ENCODE data around the gene MAP3K9.
A peak's percentile ranks its signal among the peaks of the same experiment; 100 is the strongest.

Gene MAP3K9

GRCh38 chr14:70821584-70822529, 12.5 kb upstream of the MAP3K9 start:
- peak in 1 of 2 donors; percentile 21 for DNase-seq (ENCODE audit: low read depth in 2 of 2)

GRCh38 chr14:70816525-70816924, 7.2 kb upstream of the MAP3K9 start:
- DNase-seq (ENCODE audit: low read depth in 2 of 2): no peak

GRCh38 chr14:70814466-70814865, 5.2 kb upstream of the MAP3K9 start:
- no peak for DNase-seq (ENCODE audit: low read depth in 2 of 2)

DNA sequence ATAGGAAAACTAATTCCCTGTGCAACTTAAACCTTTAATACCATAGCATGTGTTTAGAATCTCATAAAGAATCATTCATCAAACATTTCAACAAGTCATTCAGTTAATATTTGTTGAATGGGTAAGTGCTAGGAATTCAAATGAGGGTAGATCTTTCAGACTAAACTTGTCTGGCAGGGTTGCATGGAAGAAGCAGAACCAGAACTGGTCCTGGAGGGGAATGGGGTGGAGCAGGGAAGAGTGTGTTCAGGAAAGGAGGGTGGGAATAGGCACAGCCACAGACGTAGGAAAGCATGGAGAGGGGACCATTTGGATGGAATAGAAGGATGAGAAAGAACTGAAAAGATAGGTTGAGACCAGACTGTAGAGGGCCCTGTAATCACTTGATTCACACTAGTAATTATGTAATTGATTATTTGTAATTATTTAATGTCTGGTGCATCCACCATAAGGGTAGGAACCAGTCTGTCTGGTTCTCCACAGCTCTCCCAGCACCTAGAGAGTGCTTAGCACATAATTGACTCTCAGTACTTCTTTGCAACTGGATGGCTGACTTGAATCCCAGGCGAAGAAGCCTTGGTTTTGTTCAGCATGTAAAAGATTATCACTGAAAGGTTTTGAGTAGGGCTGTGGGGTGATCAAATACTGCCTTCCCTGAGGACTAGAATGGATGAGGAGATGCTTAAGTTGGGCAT, 3.0 kb upstream of the MAP3K9 start:
- DNase-seq (ENCODE audit: low read depth in 2 of 2): no peak

DNA sequence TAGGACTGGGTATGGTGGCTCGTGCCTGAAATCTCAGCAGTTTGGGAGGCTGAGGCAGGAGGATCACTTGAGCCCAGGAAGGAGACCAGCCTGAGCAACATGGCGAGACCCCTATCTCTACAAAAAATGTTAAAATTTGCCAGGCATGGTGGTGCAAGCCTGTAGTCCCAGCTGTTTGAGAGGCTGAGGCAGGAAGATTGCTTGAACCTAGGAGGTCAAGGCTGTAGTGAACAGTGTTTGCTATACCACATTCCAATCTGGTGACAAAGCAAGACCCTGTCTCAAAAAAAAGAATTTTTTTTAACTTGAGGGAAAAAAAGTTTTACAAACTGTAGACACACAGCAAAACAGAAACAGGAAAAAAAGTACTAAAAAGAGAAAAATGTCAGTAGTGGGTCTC, 2.3 kb upstream of the MAP3K9 start:
- DNase-seq (ENCODE audit: low read depth in 2 of 2): no peak

DNA sequence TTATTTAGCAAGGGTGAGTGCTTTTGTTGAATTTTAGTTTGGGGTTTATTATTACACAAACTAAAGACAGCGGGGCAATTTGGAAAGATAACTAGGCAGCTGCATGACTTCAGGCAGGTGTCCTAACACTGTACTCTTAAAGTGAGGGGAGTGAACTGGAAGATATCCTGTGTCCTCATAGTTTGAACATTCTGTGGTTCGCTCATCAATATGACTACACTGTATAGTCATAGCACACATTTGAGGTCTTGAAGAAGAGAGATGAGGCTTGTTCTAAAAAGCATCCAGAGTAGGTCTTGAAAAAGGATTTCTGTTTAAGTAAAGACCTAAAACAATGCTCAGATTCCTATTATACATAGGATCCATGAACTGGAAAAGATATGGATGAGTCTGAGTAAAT, 1.7 kb upstream of the MAP3K9 start:
- DNase-seq (ENCODE audit: low read depth in 2 of 2): no peak

DNA sequence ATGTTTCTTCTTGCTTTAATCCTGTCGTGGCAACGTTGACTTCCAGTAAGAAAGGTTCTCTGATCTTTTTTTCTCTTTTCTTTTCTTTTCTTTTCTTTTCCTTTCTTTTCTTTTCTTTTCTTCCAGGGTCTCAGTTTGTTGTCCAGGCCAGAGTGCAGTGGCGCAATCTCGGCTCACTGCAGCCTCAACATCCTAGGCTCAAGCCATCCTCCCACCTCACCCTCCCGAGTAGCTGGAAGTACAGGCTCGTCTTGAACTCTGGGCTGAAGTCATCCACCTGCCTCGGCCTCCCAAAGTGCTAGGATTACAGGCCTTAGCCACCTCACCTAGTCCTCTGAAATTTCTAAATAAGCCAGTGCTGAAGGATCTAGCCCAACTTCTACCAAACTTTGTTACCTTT, 1.3 kb upstream of the MAP3K9 start:
- no peak for DNase-seq (ENCODE audit: low read depth in 2 of 2)

- no peak for DNase-seq (ENCODE audit: low read depth in 2 of 2)
Measured at GRCh38 chr14:70808416-70809224, 693 bp downstream of the MAP3K9 start.

DNA sequence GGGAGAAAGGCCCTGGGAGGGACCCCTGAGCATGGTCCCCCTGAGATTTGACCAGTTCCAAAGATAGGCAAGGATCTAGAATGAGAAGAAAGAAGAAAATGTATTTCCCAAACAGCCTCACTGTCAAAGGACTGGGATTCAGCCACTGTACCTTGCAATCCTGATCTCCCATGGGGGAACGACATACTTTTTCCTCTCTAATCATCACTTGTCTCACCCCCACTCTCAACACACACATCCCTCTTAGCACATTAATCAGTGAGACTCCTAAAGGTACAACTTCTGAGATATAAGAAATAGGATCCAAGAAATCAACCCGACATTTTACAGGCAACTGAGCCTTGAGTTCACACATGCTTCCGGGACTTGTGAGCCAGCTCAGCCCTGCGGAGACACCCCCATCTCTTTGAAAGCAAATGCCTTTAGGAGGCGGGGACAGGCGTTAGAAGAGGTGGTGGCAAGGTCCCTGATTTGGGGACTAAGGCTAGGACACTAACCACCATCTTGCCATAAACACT, 1.4 kb downstream of the MAP3K9 start:
- peak in 1 of 2 donors; percentile 27 for DNase-seq (ENCODE audit: low read depth in 2 of 2)

- DNase-seq (ENCODE audit: low read depth in 2 of 2): no peak
Measured at GRCh38 chr14:70804556-70805162, 4.7 kb downstream of the MAP3K9 start.

DNA sequence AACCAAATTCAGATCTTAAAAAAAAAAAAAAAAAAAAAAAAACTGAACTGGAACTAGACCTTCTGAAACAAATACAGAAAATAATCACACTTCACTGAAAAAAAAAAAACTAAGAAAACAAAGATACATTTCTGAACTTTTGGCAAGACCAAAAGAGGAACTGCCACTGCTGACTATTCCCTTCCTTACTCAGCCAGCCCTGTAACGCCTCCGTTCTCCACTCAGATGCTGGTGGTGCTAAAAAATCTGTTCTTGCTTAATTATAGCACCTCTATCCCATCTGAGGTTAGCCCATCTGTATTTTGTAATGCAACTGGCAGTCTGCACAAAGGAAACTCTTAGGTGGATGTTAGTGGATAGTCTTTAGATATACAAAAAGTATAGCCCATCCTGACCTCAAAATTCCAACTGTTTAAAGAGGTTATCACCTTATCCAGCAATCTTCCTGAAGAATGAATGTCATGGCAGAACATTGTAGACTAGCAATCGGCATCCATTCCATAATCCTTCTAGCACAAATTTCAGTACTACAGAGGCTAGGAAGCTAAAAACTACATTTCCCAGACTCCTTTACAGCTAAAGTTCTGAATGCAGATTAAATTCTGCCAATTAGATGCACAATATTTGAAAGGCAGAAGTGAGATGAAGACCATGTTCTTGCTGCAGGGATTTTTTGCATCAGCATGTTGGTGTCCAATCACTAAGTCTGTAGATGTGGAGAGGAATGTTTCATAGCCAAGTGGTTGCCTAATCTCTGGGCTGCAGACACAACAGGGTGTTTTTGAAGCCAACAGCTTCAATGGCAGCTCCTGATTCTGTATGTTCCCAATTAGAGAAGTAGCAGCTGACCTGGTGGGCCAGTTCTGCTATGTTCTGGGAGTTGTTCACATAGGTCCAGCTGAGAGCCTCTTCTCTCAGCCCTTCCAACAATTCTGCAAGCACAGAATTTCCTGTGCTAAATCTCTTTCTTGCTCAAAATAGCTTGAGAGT, 5.7 kb downstream of the MAP3K9 start:
- DNase-seq (ENCODE audit: low read depth in 2 of 2): no peak

DNA sequence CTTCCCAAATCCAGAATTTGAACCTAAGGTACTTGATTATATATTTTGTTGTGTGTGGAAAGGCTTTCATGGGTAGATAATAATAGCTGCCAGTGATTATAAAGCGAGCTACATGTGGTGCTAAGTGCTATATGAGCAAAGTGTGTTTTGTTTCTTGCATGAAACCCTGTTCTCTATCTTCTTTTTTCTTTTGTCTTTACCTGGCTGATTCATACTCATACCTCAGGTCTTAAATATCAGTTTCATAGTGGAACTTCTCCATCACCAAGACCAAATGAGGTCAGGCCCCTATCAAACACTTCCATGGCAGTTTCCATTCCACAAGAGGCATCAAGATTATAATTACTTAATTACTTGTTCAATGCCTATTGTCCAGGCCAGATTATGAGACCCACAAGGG, 6.9 kb downstream of the MAP3K9 start:
- no peak for DNase-seq (ENCODE audit: low read depth in 2 of 2)

- no peak for DNase-seq (ENCODE audit: low read depth in 2 of 2)
Measured at GRCh38 chr14:70801836-70802235, 7.5 kb downstream of the MAP3K9 start.

DNA sequence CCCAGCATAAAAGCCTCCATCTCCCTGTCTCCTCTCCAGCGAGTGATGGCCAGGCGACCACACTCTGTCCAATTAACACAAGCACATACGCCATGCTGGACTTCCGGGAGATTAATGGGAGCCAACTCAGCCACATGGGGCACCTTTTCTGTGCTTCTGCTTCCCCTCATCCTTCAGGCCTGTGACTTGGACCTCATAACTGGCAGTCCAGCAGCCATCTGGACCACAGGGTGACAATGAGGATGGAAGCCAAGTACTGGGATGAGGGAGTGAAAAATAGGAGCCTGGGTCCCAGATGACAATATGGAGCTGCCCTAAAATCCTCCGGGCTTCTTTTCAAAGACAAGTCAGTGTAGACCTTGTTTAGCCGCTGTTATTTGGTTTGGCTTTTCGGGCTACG, 12.8 kb downstream of the MAP3K9 start:
- no peak for DNase-seq (ENCODE audit: low read depth in 2 of 2)

DNA sequence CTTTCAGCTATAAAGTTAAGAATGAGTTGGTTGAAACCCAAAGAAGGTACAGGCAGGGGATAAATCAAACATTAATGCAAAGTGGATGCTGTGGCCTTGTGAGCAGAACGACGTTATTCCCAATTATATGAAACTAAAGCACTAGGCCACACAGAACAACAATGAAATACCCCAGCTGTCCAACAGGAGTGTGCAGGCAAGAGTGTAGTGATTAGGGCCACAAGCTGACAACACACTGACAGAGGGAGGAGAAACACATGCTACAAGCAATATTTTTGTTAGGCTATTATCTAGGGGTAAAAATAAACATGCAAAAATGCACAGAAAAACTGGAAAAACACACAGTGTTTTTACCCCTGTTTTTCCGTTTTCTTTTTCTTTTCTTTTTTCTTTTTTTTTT, 15.0 kb downstream of the MAP3K9 start:
- DNase-seq (ENCODE audit: low read depth in 2 of 2): no peak

- DNase-seq (ENCODE audit: low read depth in 2 of 2): no peak
Measured at GRCh38 chr14:70793637-70794036, 15.7 kb downstream of the MAP3K9 start.

- DNase-seq (ENCODE audit: low read depth in 2 of 2): no peak
Measured at GRCh38 chr14:70792939-70793338, 16.4 kb downstream of the MAP3K9 start.

GRCh38 chr14:70791971-70792370, 17.3 kb downstream of the MAP3K9 start:
- DNase-seq (ENCODE audit: low read depth in 2 of 2): no peak

GRCh38 chr14:70789961-70790360, 19.4 kb downstream of the MAP3K9 start:
- DNase-seq (ENCODE audit: low read depth in 2 of 2): no peak

GRCh38 chr14:70789361-70789760, 20.0 kb downstream of the MAP3K9 start:
- no peak for DNase-seq (ENCODE audit: low read depth in 2 of 2)
